GM19099 (cell line): Measurements from ENCODE around the gene RORC.

ENCODE experiments used
- POLR2A ChIP-seq: IDR thresholded peaks from 3 replicates; pipeline ENCODE4 v1.6.1; 2011; ENCODE audit warnings: low read depth; ENCODE audit not compliant: insufficient read length; ENCODE audit errors: extremely low read depth

RORC gene

DNA sequence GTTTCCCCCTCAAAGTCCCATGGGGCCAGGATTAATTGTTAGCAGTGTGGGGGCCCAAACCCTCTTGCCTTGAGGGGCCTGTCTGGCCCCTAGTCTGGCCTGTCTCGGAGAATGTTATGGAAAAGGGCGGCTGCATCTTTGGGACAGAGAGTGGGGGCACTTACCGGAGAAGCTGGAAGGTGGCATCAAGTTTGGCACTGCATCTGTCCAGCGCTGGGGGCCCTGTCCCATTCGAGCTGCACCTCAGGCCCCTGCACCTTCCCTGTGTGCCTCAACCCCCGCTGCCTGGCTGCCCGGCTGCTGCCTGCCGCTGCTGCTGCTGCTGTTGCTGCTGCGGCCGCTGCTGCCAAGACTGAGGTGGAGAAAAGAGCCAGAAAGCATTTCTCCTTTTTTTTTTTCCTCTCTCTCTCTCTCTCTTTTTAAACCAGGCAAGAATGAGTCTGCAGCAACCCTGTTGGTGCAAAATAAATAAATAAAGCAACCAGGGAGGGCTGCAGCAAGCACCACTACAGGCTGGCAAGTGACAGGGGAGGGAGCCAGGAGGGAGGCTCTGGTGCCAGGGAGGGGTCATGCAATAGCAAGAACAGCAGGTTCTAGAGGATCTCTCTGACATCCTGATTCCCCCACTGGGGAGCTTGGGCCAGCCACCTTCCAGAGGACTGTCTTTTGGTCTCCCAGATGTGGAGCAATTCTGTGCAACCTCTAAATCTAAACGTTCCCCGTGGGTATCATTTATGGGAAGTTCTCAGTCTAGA lies 26.4 kb downstream of the RORC start, which contains the start of gene LINGO4:
Gene LINGO4, minus strand, starts transcription at position 354 of the 755 bp plus-strand sequence. CDS start 2,715 bp downstream, outside the sequence.
- no peak for TF ChIP-seq POLR2A

- TF ChIP-seq POLR2A: no peak
These were observed 27.7 kb downstream of the RORC start for GRCh38 chr1:151803915-151804314.

DNA sequence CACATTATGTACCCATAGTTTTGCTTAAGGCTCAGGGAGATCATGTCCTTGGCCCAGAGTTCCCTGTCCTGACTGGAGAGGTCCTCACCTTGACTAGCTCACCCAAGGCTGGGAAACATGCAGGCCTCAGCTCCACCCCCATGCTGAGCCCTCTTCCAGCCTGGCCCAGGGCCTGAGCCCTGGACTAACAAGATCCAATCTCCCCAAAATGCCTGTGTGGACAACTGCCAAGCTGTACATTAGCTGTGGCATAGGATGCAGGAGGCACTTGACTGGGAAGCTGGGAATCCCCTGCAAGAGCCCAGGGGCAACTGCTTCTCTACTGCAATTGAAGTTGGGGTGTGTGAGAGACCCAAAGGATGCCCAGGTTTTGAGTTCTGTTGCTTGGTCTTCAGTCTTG lies 28.4 kb downstream of the RORC start:
- no peak for TF ChIP-seq POLR2A

- no peak for TF ChIP-seq POLR2A
These were observed 29.2 kb downstream of the RORC start for GRCh38 chr1:151802372-151802771.

DNA sequence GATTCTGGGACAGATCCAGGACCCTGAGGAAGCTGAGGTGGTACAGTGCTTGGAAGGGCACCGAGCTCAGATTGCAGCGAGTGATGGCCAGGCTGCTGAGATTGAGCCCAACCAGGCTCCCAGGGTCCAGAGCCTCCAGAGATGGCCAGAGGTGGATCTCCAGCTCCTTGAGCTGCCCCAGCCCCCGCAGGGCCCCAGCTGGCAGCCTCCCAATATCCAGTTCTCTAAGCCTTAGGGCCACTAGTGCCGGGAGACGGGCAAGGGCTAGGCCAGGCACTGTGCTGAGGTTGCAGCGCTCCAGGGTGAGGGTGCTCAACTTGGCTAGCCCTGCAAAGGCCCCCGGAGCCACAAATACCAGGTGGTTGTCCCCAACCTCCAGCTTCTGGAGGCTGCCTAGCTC lies 29.8 kb downstream of the RORC start:
- TF ChIP-seq POLR2A: no peak

DNA sequence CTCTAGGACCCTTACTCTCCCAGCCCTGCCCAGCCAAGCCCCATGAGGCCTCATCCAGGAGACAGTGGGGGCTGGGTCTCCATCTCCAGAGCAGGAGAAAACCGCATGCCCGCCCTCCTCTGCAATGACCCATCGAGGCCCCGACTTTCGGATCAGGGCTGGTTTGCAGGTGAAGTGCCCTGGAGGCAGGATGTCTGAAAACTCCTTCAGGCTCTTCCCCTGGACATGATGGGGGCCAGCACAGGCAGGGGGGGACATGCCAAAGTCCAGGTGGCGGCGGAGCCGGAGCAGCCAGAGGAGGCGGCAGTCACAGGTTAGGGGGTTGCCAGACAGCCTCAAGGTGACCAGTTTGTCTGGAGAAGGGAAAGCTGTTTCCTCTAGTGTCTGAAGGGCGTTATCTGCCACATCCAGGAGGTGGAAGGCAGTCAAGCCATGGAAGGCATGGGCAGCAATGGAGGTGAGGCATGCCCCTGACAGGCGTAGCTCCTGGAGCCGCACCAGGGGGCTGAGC lies 30.2 kb downstream of the RORC start:
- no peak for TF ChIP-seq POLR2A

DNA sequence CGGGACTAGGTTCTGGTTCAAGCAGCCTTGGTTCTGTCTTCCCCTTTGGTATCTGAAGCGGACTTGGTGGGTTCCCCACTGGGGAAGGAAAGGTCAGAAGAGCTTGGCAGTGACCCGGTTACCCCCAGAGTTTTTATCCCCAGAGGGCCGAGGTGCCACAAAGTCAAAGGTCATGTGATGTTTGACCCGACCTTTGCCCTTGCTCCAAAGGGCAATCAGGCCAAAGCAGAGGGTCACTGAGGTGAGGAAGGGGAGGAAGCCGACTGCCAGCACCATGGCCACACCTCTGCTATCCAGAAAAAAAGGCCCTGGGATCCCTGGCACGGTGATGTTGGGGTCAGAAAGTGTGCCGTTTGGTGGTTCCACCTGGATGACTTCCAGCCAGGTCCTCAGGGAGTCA lies 30.8 kb downstream of the RORC start:
- TF ChIP-seq POLR2A: no peak

DNA sequence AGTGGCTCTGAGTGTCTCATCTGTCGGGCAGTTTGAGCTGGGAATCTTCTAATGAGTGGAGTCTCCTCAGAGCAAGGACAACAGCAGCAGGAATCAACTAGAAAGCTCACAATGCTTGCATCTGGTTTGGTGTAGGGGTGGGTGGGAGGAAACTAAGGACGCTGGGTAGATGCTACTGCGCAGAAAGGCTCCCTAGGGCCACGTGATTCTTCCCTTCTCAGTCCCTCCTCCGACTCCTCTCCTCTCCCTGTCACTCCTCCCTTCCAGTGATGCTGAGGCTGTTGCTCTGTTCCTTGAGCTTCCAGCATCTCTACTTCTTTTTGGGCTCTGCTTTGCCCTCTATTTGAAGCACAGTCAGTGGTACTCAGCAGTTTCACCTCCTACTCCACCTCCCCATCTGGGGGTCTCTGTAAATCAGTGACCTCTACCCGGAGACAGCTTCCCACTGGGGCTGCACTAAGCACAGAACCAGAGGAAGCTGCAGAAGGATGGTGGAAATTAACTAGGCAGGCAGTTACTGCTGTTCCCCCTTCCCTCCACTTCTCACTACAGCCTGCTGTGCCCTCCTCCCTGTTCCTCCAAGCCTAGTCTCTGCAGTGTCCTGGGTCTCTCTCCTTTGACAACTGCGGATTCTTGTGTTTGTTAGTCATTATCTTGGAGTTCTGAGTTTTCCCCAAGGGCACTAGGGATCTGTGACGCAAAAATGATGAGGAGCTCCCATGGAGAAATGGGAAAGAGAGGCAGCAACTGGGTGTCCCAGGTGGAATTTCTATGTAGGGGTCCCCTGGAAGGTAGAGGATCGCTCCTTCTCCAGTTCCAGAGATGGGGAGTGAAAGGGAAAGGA lies 32.2 kb downstream of the RORC start:
- TF ChIP-seq POLR2A: no peak

DNA sequence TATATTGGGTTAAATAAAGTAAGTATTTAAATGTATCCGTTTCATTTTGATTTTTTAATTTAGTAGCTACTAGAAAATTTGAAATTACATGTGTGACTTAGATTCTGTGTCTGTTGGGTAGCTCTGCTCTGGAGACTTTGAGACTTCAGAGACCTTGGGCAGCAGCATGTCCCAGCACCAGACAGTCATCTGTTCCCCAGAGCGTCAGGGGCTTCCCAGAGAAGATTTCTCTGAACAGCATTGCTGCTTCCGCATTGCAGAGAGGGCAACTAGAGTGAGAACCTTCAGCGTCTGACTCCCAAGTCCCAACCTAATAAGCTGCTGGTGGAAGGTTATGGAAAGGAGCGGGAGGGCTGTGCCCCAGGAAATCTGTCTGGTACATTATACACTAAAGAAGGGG lies 33.0 kb downstream of the RORC start:
- no peak for TF ChIP-seq POLR2A

DNA sequence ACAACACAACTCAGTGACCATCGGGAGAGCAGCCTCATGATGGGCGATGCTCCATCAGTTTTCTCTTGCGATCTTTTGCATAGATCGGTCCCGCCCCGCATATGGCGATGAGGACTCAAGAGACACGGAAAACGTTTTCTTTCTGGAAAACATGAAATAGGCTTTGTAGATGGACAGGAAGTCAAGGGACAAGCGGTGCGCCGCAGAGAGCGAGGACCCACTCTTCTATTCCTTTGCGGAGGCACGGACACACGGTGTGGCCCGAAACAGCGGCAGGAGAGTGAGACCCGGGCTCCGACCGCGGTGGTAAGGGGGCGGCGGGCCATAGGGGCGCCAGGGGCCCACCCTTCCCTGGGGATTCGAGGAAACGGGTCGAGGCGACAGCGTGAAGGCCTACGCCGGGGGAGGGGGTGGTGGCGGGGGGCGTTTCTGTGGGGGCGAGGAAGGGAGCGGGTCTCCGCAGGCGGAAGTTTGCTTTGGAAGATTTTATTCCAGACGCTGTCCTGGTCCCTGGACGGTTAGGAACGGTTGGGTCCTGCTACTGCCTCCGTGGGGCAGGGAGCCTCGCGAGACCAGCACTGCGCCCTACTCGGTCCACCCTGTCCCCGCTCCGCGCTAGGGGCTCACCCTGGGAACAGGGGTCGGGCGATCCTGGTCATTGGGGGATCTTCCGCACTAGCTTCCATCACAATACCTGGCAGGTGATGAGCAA lies 40.5 kb downstream of the RORC start:
- TF ChIP-seq POLR2A: no peak

DNA sequence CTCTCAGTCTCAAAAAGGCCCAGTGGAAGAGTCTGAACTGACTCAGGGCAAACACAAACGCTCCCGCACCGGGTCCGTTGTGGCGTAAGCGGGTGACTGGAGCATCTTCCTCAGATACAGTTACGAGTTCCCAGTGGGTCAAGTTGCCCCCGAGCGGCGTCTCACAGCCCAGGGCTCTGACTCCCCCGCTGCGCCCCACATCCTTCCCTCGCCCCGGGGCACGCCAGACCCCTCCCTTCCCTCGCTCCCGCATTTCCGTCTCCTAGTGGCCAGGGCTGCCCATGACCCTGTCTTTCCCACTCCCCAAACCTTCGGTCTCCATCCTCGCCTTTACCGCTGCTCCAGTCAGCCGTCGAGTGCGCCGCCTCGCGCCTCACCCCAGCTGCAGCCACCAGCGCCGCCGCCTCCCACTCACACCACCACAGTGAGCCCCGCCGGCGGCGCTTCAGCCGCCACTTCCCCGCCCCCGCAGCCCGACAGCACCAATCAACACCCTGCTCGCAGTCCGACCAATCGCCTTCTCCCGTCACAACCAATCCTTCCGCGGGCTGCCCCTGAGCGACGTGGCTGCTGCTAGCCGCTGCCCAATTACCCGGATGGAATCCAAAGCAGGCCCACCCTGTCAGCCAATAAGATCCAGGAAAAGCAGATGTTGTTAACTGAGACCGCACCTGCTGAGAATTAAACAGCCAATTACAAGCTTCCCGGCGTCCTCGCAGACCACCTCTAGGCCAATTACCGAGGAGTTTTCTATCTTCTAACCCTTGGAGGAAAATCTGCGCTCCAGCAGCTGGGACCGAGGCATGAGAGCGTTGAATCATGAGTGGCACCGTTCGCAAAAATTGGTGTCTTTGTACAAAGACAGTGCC lies 41.3 kb downstream of the RORC start, which contains the start of gene TDRKH:
Gene TDRKH, minus strand, starts transcription at position 430 of the 869 bp plus-strand sequence. CDS start 7,478 bp downstream, outside the sequence.
- peak; percentile 64 for TF ChIP-seq POLR2A

DNA sequence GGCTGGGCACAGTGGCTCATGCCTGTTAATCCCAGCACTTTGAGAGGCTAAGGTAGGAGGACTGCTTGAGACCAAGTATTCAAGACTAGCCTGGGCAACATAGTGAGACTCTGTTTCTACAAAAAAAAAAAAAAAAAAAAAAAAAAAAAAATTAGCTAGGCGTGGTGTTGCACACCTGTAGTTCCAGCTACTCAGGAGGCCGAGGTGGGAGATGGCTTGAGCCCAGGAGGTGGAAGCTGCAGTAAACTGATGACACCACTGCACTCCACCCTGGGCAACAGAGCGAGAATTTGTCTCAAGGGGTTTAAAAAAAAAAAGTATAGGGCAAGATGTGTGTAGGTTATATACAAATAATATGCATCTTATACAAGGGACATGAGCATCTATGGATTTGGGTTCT lies 43.9 kb downstream of the RORC start:
- TF ChIP-seq POLR2A: no peak

DNA sequence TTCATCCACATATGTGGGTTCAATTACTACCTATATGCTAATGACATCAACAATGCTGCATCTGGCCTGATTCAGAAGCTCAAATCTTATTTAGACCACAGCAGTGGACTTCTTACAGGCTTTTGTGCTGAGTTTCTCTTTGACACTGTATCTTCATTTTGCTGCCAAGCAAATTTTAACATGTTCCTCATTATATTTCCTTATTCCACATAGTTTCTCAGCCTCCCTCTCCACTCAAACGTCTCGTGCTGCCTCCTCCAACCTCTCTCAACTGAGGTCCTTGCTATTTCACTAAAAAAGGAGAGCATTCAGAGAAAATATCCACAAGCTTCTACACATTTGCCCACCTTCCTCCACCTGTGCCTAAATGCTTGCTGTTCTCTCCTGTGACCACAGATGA lies 47.8 kb downstream of the RORC start:
- no peak for TF ChIP-seq POLR2A

GRCh38 chr1:151782741-151783140 lies 48.9 kb downstream of the RORC start:
- TF ChIP-seq POLR2A: no peak
